ENCODE data around the gene PCBD2.
"Not testable (repeated sequence)": the region's sequence is repeated elsewhere in the genome, so short reads cannot be mapped to it uniquely, and the experiment has no call there.

PCBD2 gene

DNA sequence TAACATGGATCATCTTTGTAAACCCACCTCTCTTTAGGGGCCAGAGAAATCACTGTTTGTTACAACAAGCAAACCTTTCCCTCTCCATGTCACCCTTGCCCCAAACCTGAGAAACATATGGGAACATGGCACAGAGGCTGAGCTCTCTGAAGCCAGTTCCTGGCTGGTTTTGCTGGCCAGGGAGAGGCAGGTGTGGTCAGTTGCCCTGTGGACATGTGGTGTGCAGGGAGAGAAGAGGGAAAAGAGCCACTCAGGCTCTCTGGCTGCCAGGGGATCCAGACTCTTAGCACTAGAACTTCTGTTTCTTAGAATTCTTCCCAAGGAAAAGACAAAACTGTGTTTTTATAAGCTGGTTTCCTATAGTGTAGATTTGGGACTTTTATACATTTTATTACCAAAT lies 58.2 kb downstream of the PCBD2 start:
- DNase-seq (ENCODE audit: low spot score): no peak

DNA sequence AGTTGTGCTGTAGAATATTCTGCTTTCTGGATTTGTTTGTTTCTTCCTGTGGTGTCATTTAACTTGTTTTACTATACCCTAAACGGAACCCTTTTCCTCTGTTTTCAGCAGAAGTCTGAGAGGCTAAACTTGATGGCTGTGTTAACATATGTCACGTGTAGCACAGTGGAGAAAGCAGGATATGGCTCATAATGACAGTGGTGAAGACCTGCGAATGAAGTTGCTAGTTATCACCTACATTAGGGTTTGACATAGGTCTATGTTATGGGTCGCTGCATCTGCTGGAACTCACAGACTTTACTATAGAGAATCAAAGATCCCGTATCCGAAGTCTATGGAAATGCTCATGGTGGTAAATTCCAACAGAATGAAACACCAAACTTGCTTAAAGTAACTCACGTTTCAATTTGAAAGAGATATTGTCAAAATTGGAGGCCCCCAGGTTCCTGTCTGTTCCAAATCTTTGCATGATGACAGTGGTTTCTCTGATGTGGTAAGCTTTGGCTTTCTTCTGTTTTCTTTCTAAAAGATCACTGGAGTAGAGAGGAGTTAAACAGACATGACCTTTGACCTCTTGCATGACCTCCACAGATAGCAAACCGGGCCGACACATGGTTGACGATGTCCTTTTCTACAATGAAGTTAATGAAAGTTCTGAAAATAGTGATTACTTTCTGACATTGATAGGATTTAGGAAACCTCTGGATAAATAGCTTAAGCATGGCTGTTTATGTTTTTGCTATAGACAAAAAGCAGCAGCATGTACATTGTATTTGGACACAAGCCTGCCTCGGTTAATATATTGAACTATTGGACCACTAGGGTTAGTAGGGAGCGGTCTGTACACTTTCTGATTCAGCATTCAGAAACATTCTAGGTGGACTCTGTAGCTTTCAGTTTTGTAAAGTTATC lies 59.7 kb downstream of the PCBD2 start:
- DNase-seq (ENCODE audit: low spot score): peak; percentile 31

GRCh38 chr5:134965271-134965825 lies 60.4 kb downstream of the PCBD2 start:
- DNase-seq (ENCODE audit: low spot score): no peak

- DNase-seq (ENCODE audit: low spot score): no peak
Measured at GRCh38 chr5:134967607-134968006, 62.7 kb downstream of the PCBD2 start, which contains the start of gene CATSPER3. TSS of gene CATSPER3 (plus strand) at chr5:134967907. CDS start at chr5:134967992, 85 bp downstream.

- DNase-seq (ENCODE audit: low spot score): no peak
Measured at GRCh38 chr5:134968055-134968454, 63.1 kb downstream of the PCBD2 start.

DNA sequence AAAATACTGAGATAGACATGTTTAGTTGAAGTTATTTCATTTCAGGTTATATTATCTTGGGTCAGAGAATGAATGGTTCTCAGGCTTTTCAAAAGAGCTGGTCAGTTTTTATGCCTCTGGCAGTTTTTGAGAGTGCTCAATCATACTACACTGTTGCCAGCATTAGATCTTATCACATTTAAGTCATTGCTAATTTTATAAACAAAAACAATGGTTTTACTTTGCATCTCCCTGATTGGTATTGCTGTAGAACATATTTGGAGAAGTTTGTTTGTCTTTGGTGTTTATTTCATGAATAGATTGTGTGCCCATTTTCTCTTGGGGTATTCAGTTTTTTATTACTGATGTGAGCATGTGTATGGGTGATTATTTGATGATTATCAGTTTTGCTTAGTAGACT lies 64.2 kb downstream of the PCBD2 start:
- DNase-seq (ENCODE audit: low spot score): no peak

- no peak for DNase-seq (ENCODE audit: low spot score)
Measured at GRCh38 chr5:134975078-134975715, 70.3 kb downstream of the PCBD2 start.

- no peak for DNase-seq (ENCODE audit: low spot score)
Measured at GRCh38 chr5:134975843-134976242, 70.9 kb downstream of the PCBD2 start.

DNA sequence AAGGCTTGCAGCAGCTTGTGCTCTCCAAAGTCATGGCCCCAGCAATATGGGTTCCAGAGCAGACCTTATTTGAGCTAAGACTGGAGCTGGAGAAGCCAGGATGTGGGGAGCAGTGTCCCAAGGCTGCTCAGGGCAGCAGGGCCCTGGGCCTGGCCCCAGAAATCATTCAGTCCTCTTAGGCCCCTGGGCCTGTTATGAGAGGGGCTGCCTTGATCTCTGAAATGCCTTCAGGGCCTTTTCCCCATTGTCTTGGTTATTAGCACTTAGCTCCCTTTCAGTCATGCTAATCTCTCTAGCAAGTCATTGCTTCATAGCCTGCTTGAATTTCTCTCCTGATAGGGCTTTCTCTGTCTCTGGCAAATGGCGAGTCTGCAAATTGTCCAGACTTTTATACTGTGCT lies 71.9 kb downstream of the PCBD2 start:
- DNase-seq (ENCODE audit: low spot score): no peak

DNA sequence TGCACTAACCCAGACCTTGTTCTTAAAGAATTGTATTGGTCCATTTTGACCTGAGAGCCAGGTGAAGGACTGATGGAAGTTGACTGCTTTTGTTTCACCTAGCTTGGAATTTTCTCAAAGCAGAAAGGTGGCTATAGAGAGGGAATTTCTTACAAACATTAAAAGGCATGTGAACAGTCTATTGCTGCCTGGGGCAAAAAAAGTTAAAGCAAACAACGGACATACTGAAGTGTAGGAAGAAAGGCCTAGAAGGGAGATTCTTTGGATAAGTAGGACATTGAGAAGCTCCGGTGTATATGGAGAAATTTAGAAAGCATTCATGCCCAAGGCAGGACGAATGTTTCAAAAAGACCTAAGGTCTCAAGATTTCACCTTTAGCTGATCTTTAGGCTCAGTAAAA lies 74.5 kb downstream of the PCBD2 start:
- no peak for DNase-seq (ENCODE audit: low spot score)

DNA sequence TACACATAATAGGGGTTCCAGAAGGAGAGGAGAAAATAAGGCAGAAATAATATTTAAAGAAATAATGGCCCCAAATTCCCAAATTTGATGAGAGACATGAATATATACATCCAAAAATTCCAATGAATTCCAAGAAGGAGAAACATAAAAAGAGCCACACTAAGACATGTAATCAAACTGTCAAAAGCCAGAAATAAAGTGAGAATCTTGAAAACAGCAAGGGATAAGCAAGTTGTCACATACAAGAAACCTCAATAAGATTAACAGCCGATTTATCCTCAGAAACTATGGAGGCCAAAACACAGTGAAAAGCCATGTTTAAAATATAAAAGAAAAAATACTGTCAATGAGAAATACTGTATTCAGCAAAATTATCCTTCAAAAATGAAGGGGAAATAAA lies 77.3 kb downstream of the PCBD2 start:
- no peak for DNase-seq (ENCODE audit: low spot score)

DNA sequence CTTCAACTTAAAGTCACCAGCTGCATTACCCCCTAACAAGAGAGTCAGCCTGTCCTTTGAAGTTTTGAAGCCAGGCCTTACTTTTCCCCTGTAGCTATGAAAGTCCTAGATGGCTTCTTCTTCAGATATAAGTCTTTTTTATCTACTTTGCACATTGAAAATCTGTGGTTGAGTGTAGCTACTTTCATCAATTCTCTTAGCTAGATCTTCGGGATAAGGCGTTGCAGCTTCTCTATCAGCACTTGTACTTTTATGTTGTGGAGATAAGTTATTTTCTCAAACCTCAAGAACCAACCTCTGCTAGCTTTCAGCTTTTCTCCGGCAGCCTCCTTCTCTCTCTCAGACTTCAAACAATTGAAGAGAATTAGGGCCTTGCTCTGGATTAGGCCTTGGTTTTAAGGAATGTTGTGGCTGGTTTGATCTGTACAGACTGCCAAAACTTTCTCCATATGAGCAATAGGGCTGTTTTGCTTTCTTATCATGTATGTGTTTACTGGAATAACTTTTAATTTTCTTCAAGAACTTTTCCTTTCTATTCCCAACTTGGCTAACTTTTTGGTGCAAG lies 84.4 kb downstream of the PCBD2 start:
- no peak for DNase-seq (ENCODE audit: low spot score)

DNA sequence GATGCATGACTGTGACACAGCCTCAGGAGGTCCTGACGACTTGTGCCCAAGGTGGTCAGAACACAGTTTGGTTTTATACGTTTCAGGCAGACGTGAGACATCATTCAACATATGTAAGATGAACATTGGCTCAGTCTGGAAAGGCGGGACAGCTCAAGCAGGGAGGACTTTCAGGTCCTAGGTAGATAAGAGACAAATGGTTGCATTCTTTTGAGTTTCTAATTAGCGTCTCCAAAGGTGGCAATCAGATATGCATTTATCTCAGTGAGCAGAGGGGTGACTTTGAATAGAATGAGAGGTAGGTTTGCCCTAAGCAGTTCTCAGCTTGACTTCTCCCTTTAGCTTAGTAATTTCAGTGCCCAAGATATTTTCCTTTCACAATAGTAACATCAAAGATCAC lies 85.3 kb downstream of the PCBD2 start:
- not testable (repeated sequence) for DNase-seq (ENCODE audit: low spot score)

GRCh38 chr5:134992148-134992547 lies 87.2 kb downstream of the PCBD2 start:
- DNase-seq (ENCODE audit: low spot score): no peak

GRCh38 chr5:134993161-134993560 lies 88.2 kb downstream of the PCBD2 start:
- DNase-seq (ENCODE audit: low spot score): no peak

- DNase-seq (ENCODE audit: low spot score): no peak
Measured at GRCh38 chr5:134994560-134995156, 89.7 kb downstream of the PCBD2 start.

DNA sequence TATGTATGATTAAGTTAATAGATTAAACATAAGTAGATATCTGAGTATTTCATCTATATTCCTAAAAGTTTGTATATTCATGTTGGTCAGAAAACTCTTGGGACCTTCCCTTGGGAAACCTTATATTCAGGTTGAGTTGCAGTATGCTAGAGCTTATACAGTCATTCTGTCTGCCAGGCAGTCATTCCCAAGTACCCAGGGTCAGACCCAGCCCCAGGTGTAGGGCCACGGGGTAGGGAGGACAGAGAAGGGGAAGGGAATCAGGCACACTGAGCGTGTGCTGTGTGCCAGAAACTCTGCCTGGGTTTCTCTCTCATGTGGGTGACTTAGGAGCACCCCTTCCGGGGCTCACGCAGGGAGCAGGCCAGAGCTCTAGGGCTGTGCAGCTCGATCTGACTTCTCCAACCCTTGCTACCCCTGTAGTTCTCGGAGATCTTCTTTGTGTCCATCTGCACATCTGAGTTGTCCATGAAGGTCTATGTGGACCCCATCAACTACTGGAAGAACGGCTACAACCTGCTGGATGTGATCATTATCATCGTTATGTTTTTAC lies 91.0 kb downstream of the PCBD2 start:
- DNase-seq (ENCODE audit: low spot score): no peak

- no peak for DNase-seq (ENCODE audit: low spot score)
Measured at GRCh38 chr5:134997015-134997414, 92.1 kb downstream of the PCBD2 start.

- not testable (repeated sequence) for DNase-seq (ENCODE audit: low spot score)
Measured at GRCh38 chr5:134998068-134998467, 93.1 kb downstream of the PCBD2 start.

- DNase-seq (ENCODE audit: low spot score): no peak
Measured at GRCh38 chr5:135004376-135004775, 99.4 kb downstream of the PCBD2 start.

DNA sequence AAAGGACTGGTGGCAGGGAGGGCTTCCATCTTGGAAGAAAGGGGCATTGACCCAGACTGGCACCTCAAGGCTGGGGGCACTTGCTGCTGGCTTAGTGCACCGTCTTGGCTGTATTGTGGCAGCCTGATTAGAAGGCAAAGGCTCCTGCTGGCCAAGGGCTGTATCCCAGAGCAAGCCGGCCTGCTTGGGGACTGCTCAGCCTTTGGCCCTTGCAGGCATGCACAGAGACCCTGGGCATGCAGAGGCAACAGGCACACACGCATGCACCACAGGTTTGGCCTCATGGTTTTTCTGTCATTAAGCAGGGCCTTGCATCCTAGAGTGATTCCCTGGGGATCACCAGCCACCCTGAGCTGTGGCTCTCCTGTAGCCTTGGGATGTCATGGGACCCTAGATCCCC lies 100.1 kb downstream of the PCBD2 start:
- DNase-seq (ENCODE audit: low spot score): no peak

- no peak for DNase-seq (ENCODE audit: low spot score)
Measured at GRCh38 chr5:135007305-135007704, 102.4 kb downstream of the PCBD2 start.
